DOHH2 (cell line): ENCODE data around the gene C3orf22.

Experiments used
- H3F3A ChIP-seq: fragments of 200-600 bp; sonication (generic), shearing (Covaris generic); 2 replicates; pipeline ENCODE4 v1.6.0; 2016; ENCODE audit warnings: antibody characterized with exemption, mild to moderate bottlenecking; ENCODE audit not compliant: control insufficient read depth, insufficient read depth
- H3K27ac ChIP-seq: fragments of 200-600 bp; sonication (generic); 2 replicates; pipeline ENCODE4 v1.5.1; 2014; ENCODE audit warnings: low read depth, mild to moderate bottlenecking, low read length, moderate library complexity
- H3K27me3 ChIP-seq: fragments of 200-600 bp; sonication (generic); 2 replicates; pipeline ENCODE4 v1.6.1; 2014; ENCODE audit warnings: mild to moderate bottlenecking, low read length, mixed read lengths; ENCODE audit not compliant: control insufficient read depth
- H3K36me3 ChIP-seq: fragments of 200-600 bp; sonication (generic); 2 replicates; pipeline ENCODE4 v1.6.1; 2014; ENCODE audit warnings: mild to moderate bottlenecking, low read length, moderate library complexity, mixed read lengths; ENCODE audit not compliant: control insufficient read depth
- H3K4me1 ChIP-seq: fragments of 200-600 bp; sonication (generic); 2 replicates; pipeline ENCODE4 v1.6.1; 2014; ENCODE audit warnings: mild to moderate bottlenecking, low read length, mixed read lengths; ENCODE audit not compliant: control insufficient read depth
- H3K4me2 ChIP-seq: fragments of 200-600 bp; sonication (generic); 2 replicates; pipeline ENCODE4 v1.6.0; 2014; ENCODE audit warnings: mild to moderate bottlenecking, low read length, moderate library complexity
- H3K4me3 ChIP-seq: fragments of 200-600 bp; sonication (generic); 2 replicates; pipeline ENCODE4 v1.5.1; 2014; ENCODE audit warnings: mild to moderate bottlenecking, low read length, mixed read lengths
- H3K79me2 ChIP-seq: fragments of 200-600 bp; sonication (generic); 2 replicates; pipeline ENCODE4 v1.6.1; 2014; ENCODE audit warnings: mild to moderate bottlenecking, low read length, mixed read lengths; ENCODE audit not compliant: control insufficient read depth
- H3K9me2 ChIP-seq: fragments of 200-600 bp; sonication (generic); replicated peaks from 2 replicates; pipeline ENCODE4 v1.6.1; 2014; ENCODE audit warnings: mild to moderate bottlenecking, low read length, mixed read lengths; ENCODE audit not compliant: control insufficient read depth
- H3K9me3 ChIP-seq: fragments of 200-600 bp; sonication (generic); 2 replicates; pipeline ENCODE4 v1.6.1; 2014; ENCODE audit warnings: antibody characterized with exemption, low read length, mixed read lengths; ENCODE audit not compliant: control insufficient read depth, insufficient read depth
- H4K20me1 ChIP-seq: fragments of 200-600 bp; sonication (generic); 2 replicates; pipeline ENCODE4 v1.6.0; 2014; ENCODE audit warnings: low read depth, mild to moderate bottlenecking, antibody characterized with exemption, low read length, moderate library complexity; ENCODE audit not compliant: control insufficient read depth, insufficient read depth
- CTCF ChIP-seq: fragments of 200-600 bp; sonication (generic); IDR thresholded peaks from one replicate; pipeline ENCODE4 v1.5.1; 2014; ENCODE audit warnings: antibody characterized with exemption, mild to moderate bottlenecking, low read depth, low read length; ENCODE audit not compliant: poor library complexity, severe bottlenecking
- EZH2phosphoT487 ChIP-seq: fragments of 200-600 bp; sonication (generic); IDR thresholded peaks from 2 replicates; pipeline ENCODE4 v1.6.1; 2017; ENCODE audit warnings: borderline replicate concordance, mild to moderate bottlenecking, antibody characterized with exemption, low read length, moderate library complexity, mixed read lengths

The C3orf22 gene

GRCh38 chr3:126548556-126549466 is 9.9 kb downstream of the C3orf22 start:
- H3K79me2 ChIP-seq: no peaks in the 10 kb centered on the region
- no peaks in the 10 kb centered on the region for H3K9me2 ChIP-seq
- no peaks in the 10 kb centered on the region for H3F3A ChIP-seq
- H3K27me3 ChIP-seq: no peaks in the 10 kb centered on the region
- no peak overlapping the region for H3K27ac ChIP-seq
- no peaks in the 10 kb centered on the region for H4K20me1 ChIP-seq
- no peaks in the 10 kb centered on the region for H3K36me3 ChIP-seq
- H3K4me3 ChIP-seq: no peak overlapping the region
- H3K4me1 ChIP-seq: no peaks in the 10 kb centered on the region
- TF ChIP-seq EZH2phosphoT487 (no peak), CTCF (no peak)
- no peak overlapping the region for H3K4me2 ChIP-seq
- no peaks in the 10 kb centered on the region for H3K9me3 ChIP-seq

- no peaks in the 10 kb centered on the region for H3K36me3 ChIP-seq
- TF ChIP-seq EZH2phosphoT487 (no peak), CTCF (no peak)
- no peaks in the 10 kb centered on the region for H3F3A ChIP-seq
- no peaks in the 10 kb centered on the region for H3K4me1 ChIP-seq
- no peak overlapping the region for H3K27ac ChIP-seq
- no peaks in the 10 kb centered on the region for H4K20me1 ChIP-seq
- no peaks in the 10 kb centered on the region for H3K9me2 ChIP-seq
- no peaks in the 10 kb centered on the region for H3K27me3 ChIP-seq
- H3K4me3 ChIP-seq: no peak overlapping the region
- H3K79me2 ChIP-seq: no peaks in the 10 kb centered on the region
- H3K4me2 ChIP-seq: no peak overlapping the region
- no peaks in the 10 kb centered on the region for H3K9me3 ChIP-seq
Observed at GRCh38 chr3:126547721-126548120, 11.0 kb downstream of the C3orf22 start.

- Histone ChIP-seq H3K36me3 (no peaks in the 10 kb centered on the region), H4K20me1 (no peaks in the 10 kb centered on the region), H3K79me2 (no peaks in the 10 kb centered on the region), H3F3A (no peaks in the 10 kb centered on the region), H3K27ac (no peak overlapping the region), H3K4me1 (no peaks in the 10 kb centered on the region), H3K4me3 (no peak overlapping the region), H3K9me3 (no peaks in the 10 kb centered on the region), H3K4me2 (no peak overlapping the region), H3K9me2 (no peaks in the 10 kb centered on the region), H3K27me3 (no peaks in the 10 kb centered on the region)
- TF ChIP-seq EZH2phosphoT487: no peak
- no peak for TF ChIP-seq CTCF
Observed at GRCh38 chr3:126546549-126547239, 12.0 kb downstream of the C3orf22 start.
